IMR-90 (cell line): ENCODE measurements around the gene CAMKMT. TPM values are rescaled to one million over a fixed set of nuclear protein-coding genes. Genes with fewer than 3 reads are reported as not detected.

Experiments
- ATAC-seq: fragments of 200-7000 bp; cut with Tn5 transposase; 2 replicates; pipeline ENCODE4 v1.9.1; 2020; ENCODE audit warnings: low read depth, mild to moderate bottlenecking, moderate library complexity
- BruUV-seq: library from RNA; stranded (reverse); fragments of 400-500 nt; replicated peaks from 2 replicates; lab custom pipeline; 2021; lab: Mats Ljungman, UMichigan
- CTCF ChIA-PET: fragments of 300-600 bp; formaldehyde crosslinking; extraction: SDS; loops from one replicate; lab custom pipeline; 2021; ENCODE audit warnings: antibody characterized with exemption; lab: Yijun Ruan, JAX
- POLR2A ChIA-PET: fragments of 300-600 bp; sonication (Branson Sonifier 250); formaldehyde crosslinking; loops from one replicate; lab custom pipeline; 2022; ENCODE audit warnings: antibody characterized with exemption; ENCODE audit not compliant: unreplicated experiment; lab: Charles Lee
- DNase-seq: peaks from one replicate; pipeline ENCODE4 v3.0.0; 2013
- H2AFZ ChIP-seq: replicated peaks from 2 replicates; pipeline ENCODE3; 2013; ENCODE audit warnings: low read length, mild to moderate bottlenecking; ENCODE audit not compliant: poor library complexity
- H2AK5ac ChIP-seq: 2 replicates; pipeline ENCODE4 v1.6.1; 2013; ENCODE audit warnings: low read depth, low read length, inconsistent platforms
- H2AK9ac ChIP-seq: replicated peaks from 2 replicates; pipeline ENCODE3; 2013; ENCODE audit warnings: mild to moderate bottlenecking, low read depth, low read length, moderate library complexity; ENCODE audit not compliant: poor library complexity
- H2BK120ac ChIP-seq: 2 replicates; pipeline ENCODE4 v1.6.1; 2013; ENCODE audit warnings: low read depth, low read length, inconsistent platforms
- H2BK15ac ChIP-seq: 3 replicates; pipeline ENCODE4 v1.6.1; 2013; ENCODE audit warnings: low read depth, low read length, inconsistent platforms
- H2BK20ac ChIP-seq: 2 replicates; pipeline ENCODE4 v1.6.1; 2013; ENCODE audit warnings: low read depth, mild to moderate bottlenecking, inconsistent platforms, low read length, moderate library complexity
- H2BK5ac ChIP-seq: 2 replicates; pipeline ENCODE4 v1.6.1; 2013; ENCODE audit warnings: mild to moderate bottlenecking, low read depth, low read length, inconsistent platforms; ENCODE audit not compliant: poor library complexity, severe bottlenecking
- H3K14ac ChIP-seq: replicated peaks from 2 replicates; pipeline ENCODE4 v1.6.1; 2013; ENCODE audit warnings: low read depth, low read length, inconsistent platforms
- H3K18ac ChIP-seq: 2 replicates; pipeline ENCODE4 v1.6.1; 2013; ENCODE audit warnings: low read depth, low read length, control low read depth
- H3K23ac ChIP-seq: 2 replicates; pipeline ENCODE4 v1.6.1; 2013; ENCODE audit warnings: low read depth, low read length, inconsistent platforms
- H3K27ac ChIP-seq: 2 replicates; pipeline ENCODE4 v1.5.1; 2013; ENCODE audit warnings: mild to moderate bottlenecking, control low read depth, low read length; ENCODE audit not compliant: insufficient read depth
- H3K27me3 ChIP-seq: 2 replicates; pipeline ENCODE4 v1.6.1; 2013; ENCODE audit warnings: low read length; ENCODE audit not compliant: control insufficient read depth, insufficient read depth
- H3K36me3 ChIP-seq: 2 replicates; pipeline ENCODE4 v1.6.1; 2013; ENCODE audit warnings: low read length, mixed read lengths; ENCODE audit not compliant: control insufficient read depth, insufficient read depth
- H3K4ac ChIP-seq: 2 replicates; pipeline ENCODE4 v1.6.1; 2013; ENCODE audit warnings: low read depth, low read length, inconsistent platforms
- H3K4me1 ChIP-seq: 2 replicates; pipeline ENCODE4 v1.6.1; 2013; ENCODE audit warnings: low read length, mixed read lengths; ENCODE audit not compliant: control insufficient read depth, insufficient read depth
- H3K4me2 ChIP-seq: 2 replicates; pipeline ENCODE4 v1.6.1; 2013; ENCODE audit warnings: low read depth, mild to moderate bottlenecking, control low read depth, low read length, moderate library complexity
- H3K4me3 ChIP-seq: 2 replicates; pipeline ENCODE4 v1.5.1; 2013; ENCODE audit warnings: low read depth, mild to moderate bottlenecking, control low read depth, low read length, moderate library complexity; ENCODE audit not compliant: insufficient read depth
- H3K56ac ChIP-seq: 2 replicates; pipeline ENCODE4 v1.6.1; 2013; ENCODE audit warnings: low read length, inconsistent platforms; ENCODE audit not compliant: insufficient read depth; ENCODE audit errors: extremely low read depth
- H3K79me1 ChIP-seq, 2 experiments: 2 replicates each; pipeline ENCODE4 v1.6.1; 2013; ENCODE audit warnings: low read length in 2 of 2, inconsistent platforms in 1 of 2, low read depth in 1 of 2
- H3K9ac ChIP-seq: 2 replicates; pipeline ENCODE4 v1.6.1; 2013; ENCODE audit warnings: low read depth, low read length, control low read depth
- H3K9me1 ChIP-seq: 2 replicates; pipeline ENCODE4 v1.6.1; 2013; ENCODE audit warnings: low read length, inconsistent platforms; ENCODE audit not compliant: insufficient read depth
- H3K9me3 ChIP-seq: 2 replicates; pipeline ENCODE4 v1.6.1; 2013; ENCODE audit warnings: low read length; ENCODE audit not compliant: control insufficient read depth, insufficient read depth
- H4K20me1 ChIP-seq: 2 replicates; pipeline ENCODE4 v1.6.1; 2013; ENCODE audit warnings: low read length, inconsistent platforms; ENCODE audit not compliant: insufficient read depth
- H4K5ac ChIP-seq: 2 replicates; pipeline ENCODE4 v1.6.1; 2013; ENCODE audit warnings: mild to moderate bottlenecking, low read depth, low read length, control low read depth
- H4K8ac ChIP-seq, 2 experiments: 2 replicates each; pipeline ENCODE4 v1.6.1; 2013; ENCODE audit warnings: low read depth in 2 of 2, low read length in 2 of 2, control low read depth in 1 of 2, inconsistent platforms in 1 of 2
- H4K91ac ChIP-seq: 2 replicates; pipeline ENCODE4 v1.6.1; 2013; ENCODE audit warnings: low read depth, low read length, inconsistent platforms; ENCODE audit not compliant: insufficient read depth
- BHLHE40 ChIP-seq: fragments of 150-350 bp; IDR thresholded peaks from 2 replicates; pipeline ENCODE4 v1.6.1; 2016; ENCODE audit warnings: mild to moderate bottlenecking, low read depth, low read length
- CEBPB ChIP-seq: IDR thresholded peaks from 2 replicates; pipeline ENCODE4 v1.6.1; 2012; ENCODE audit warnings: low read depth, low read length, improper control_type of control experiment
- CHD1 ChIP-seq: IDR thresholded peaks from 2 replicates; pipeline ENCODE4 v1.6.1; 2012; ENCODE audit warnings: low read depth, low read length, improper control_type of control experiment
- MXI1 ChIP-seq: IDR thresholded peaks from 2 replicates; pipeline ENCODE4 v1.6.1; 2012; ENCODE audit warnings: low read depth, mild to moderate bottlenecking, low read length, moderate library complexity, borderline replicate concordance
- NFE2L2 ChIP-seq: fragments of 150-350 bp; IDR thresholded peaks from 2 replicates; pipeline ENCODE4 v1.6.1; 2016; ENCODE audit warnings: low read depth, mild to moderate bottlenecking, low read length
- POLR2A ChIP-seq: IDR thresholded peaks from 2 replicates; pipeline ENCODE4 v1.6.1; 2012; ENCODE audit warnings: mild to moderate bottlenecking, low read depth, low read length
- RFX5 ChIP-seq: IDR thresholded peaks from 2 replicates; pipeline ENCODE4 v1.8.0; 2012; ENCODE audit warnings: low read depth, mild to moderate bottlenecking, low read length, moderate library complexity
- SMC3 ChIP-seq: fragments of 150-350 bp; IDR thresholded peaks from 2 replicates; pipeline ENCODE4 v1.6.1; 2016; ENCODE audit warnings: low read depth, mild to moderate bottlenecking, antibody characterized with exemption, low read length, moderate library complexity
- WGBS, 2 experiments: methylation state at CpG; one replicate each; pipeline versions ENCODE4 v1.1.5 to v1.1.7; 2013; ENCODE audit warnings: missing lambda C conversion rate in 2 of 2; ENCODE audit not compliant: insufficient read length in 1 of 2; ENCODE audit errors: extremely low coverage in 2 of 2; 5-methylcytosine and 5-hydroxymethylcytosine counted together
- dilution Hi-C: fragments of 300-500 bp; cut with HindIII; formaldehyde crosslinking; loops from one replicate; pipeline ENCODE4 v1.14.3; 2018; ENCODE audit warnings: low sequenced_read_pairs; ENCODE audit not compliant: unreplicated experiment
- in situ Hi-C: fragments of 300-500 bp; cut with MboI; formaldehyde crosslinking; loops from 3 replicates; pipeline ENCODE4 v1.14.3; 2019; ENCODE audit warnings: low sequenced_read_pairs, inconsistent platforms, mixed read lengths
- intact Hi-C: fragments of 100-400 bp; cut with micrococcal nuclease; formaldehyde crosslinking; loops from 2 replicates; pipeline ENCODE4 v1.10.0; 2022
- polyA plus RNA-seq, 3 experiments: library from polyadenylated mRNA; depleted of rRNA; stranded (reverse); fragments of >200 nt; gene quantifications; 2 replicates each; pipeline ENCODE4 v1.2.3, GENCODE V29; 2012; ENCODE audit warnings: low replicate concordance in 1 of 3
- total RNA-seq: library from RNA; depleted of rRNA; stranded (reverse); fragments of >200 nt; gene quantifications from 2 replicates; pipeline ENCODE4 v1.2.3, GENCODE V29; 2012
- TF ChIP-seq, protein P1 (sequence below): fragments of 150-350 bp; IDR thresholded peaks from 2 replicates; pipeline ENCODE4 v1.6.1; 2016; ENCODE audit warnings: low read depth, mild to moderate bottlenecking, low read length, moderate library complexity, borderline replicate concordance

CAMKMT gene
- total and polyA plus RNA-seq, 2 of the 4 experiments (the other 2 are of a cell fraction): 4.4 to 6.8 TPM

DNA sequence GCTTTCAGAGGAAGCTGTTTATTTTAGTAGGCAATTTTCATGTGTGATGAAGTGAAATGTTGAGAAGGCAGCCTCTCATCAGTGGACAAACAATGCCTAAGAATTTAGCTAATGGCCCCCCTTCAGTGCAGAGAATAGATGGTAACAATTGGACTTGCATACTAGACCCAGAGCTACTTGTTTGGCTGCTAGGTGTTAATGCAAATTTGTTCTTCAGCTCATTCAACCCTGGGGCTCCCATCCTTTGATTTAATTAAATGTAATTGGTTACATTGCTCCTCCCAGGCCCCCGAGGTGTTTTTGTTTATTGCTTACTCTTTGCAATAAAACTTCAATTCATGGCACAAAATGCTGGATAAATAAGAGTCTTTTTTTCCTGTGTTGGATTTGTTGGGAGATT is 68.6 kb downstream of the CAMKMT start:
- Histone ChIP-seq H4K20me1 (no peaks in the 10 kb centered on the region), H3K9me3 (no peaks in the 10 kb centered on the region), H3K4me3 (no peak overlapping the region), H2BK5ac (no peak overlapping the region), H3K4ac (no peak overlapping the region), H3K27ac (no peak overlapping the region), H4K8ac (no peak overlapping the region), H3K4me2 (no peak overlapping the region), H2AK5ac (no peak overlapping the region), H3K36me3 (no peaks in the 10 kb centered on the region), H4K5ac (no peak overlapping the region), H3K56ac (no peak overlapping the region), H3K9ac (no peak overlapping the region), H3K9me1 (no peaks in the 10 kb centered on the region), H2BK20ac (no peak overlapping the region), H2AK9ac (no peak overlapping the region), H3K79me1 (no peaks in the 10 kb centered on the region; a peak in 1 of 4 replicates), H4K91ac (no peak overlapping the region), H3K4me1 (no peaks in the 10 kb centered on the region), H3K27me3 (no peaks in the 10 kb centered on the region), H2BK15ac (no peak overlapping the region), H3K18ac (no peak overlapping the region), H3K14ac (no peak overlapping the region), H2AFZ (no peak overlapping the region), H3K23ac (no peak overlapping the region), H2BK120ac (no peak overlapping the region)
- in situ Hi-C loops (no loop called here), intact Hi-C loops (no loop called here), dilution Hi-C loops (no loop called here)
- CTCF ChIA-PET: interaction anchor here (0.8 kb wide), 1 partner anchor 38 kb away, joined by 3 read pairs; no protein-coding TSS in a partner anchor
- no peak for ATAC-seq
- DNase-seq: no peak
- TF ChIP-seq RFX5 (no peak), SMC3 (no peak), CEBPB (no peak), MXI1 (no peak), POLR2A (no peak), CHD1 (no peak), BHLHE40 (no peak), NFE2L2 (no peak)
- TF ChIP-seq, protein P1, sequence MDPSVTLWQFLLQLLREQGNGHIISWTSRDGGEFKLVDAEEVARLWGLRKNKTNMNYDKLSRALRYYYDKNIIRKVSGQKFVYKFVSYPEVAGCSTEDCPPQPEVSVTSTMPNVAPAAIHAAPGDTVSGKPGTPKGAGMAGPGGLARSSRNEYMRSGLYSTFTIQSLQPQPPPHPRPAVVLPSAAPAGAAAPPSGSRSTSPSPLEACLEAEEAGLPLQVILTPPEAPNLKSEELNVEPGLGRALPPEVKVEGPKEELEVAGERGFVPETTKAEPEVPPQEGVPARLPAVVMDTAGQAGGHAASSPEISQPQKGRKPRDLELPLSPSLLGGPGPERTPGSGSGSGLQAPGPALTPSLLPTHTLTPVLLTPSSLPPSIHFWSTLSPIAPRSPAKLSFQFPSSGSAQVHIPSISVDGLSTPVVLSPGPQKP: no peak
- POLR2A ChIA-PET: no interaction called here
- BruUV-seq: no TSS peak
- WGBS, 2 experiments: no CpG with 5 or more reads among the region's 1 CpG
